Embryonic facial prominence (tissue), 1 donor: ENCODE measurements around the gene GBA2.

ENCODE experiments used
- DNase-seq: peaks from one replicate; pipeline ENCODE4 v3.0.0-alpha.2; 2016; ENCODE audit errors: extremely low spot score

The GBA2 gene

GRCh38 chr9:35766997-35767396 is 18.0 kb upstream of the GBA2 start:
- no peak for DNase-seq

DNA sequence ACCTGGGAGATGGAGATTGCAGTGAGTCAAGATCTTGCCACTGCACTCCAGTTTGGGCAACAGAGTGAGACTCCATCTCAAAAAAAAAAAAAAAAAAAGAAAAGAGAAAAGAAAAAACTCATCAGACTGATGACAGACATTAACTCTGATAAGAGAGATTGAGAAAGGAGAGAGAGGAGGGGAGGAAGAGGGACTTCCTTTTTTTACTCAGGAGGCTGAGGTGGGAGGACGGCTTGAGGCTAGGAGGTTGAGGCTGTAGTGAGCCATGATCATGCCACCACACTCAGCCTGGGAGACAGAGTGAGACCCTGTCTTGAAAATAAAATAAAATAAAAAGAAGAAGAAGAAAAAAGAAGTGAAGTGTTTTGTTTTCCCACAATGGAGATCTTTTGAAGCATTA is 14.8 kb upstream of the GBA2 start:
- no peak for DNase-seq

DNA sequence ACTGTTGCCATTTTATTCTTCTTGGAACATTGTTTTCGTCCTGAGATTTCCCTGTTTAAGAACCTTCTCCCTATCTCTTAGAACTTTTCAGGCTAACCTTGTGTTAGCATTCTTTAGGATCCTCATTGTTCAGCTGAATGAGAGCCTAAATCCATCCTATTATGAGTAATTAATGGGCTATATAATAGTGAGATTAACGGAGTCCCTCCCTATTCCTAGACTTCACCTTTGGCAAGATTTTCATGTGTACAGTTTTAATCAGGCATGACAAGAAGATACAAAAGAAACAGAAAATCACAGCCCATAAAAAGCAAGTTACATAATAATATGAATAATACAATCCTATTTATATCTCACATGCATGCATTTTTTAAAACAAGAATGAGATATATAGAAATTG is 14.2 kb upstream of the GBA2 start:
- no peak for DNase-seq

DNA sequence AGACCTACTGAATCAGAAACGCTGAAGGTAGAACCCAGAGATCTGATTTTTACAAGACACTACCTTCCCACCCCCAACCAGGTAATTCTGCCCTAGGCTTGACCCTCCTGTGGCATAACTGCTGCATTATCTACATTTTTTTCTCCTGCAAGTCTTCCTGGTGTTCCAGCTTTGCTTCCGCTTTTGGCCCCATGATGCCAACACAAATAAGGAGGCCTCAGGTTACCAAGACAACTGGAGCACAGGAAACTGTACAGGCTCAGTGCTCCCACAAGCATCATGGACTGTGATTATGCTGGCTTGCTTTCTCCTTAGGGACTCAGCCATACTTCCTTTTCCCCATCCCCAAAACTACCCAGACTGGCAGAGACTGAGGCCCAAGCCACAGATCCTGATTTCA is 11.6 kb upstream of the GBA2 start:
- no peak for DNase-seq

DNA sequence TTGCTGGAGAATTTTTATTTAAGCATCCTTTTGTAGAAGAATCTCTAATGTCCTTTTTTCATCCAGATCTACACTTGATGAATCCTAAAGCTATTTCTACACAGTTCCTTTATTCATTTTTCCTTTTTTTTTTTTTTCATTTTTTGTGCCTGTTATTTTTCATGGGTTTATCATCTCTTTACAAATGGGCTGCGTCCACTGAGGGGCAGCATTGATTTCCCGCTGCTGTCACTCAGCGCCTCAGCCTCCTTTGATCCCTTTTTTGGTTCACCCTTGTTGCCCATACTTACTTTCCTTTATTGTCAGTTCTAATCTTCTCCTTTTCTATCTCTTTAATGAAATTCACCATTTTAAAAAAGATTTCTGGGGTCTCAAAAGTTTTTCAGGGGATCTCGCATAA is 10.8 kb upstream of the GBA2 start:
- no peak for DNase-seq

- DNase-seq = no peak
These were observed 9.5 kb upstream of the GBA2 start for GRCh38 chr9:35758475-35759050.

- DNase-seq = no peak
These were observed 8.9 kb upstream of the GBA2 start for GRCh38 chr9:35757892-35758275.

DNA sequence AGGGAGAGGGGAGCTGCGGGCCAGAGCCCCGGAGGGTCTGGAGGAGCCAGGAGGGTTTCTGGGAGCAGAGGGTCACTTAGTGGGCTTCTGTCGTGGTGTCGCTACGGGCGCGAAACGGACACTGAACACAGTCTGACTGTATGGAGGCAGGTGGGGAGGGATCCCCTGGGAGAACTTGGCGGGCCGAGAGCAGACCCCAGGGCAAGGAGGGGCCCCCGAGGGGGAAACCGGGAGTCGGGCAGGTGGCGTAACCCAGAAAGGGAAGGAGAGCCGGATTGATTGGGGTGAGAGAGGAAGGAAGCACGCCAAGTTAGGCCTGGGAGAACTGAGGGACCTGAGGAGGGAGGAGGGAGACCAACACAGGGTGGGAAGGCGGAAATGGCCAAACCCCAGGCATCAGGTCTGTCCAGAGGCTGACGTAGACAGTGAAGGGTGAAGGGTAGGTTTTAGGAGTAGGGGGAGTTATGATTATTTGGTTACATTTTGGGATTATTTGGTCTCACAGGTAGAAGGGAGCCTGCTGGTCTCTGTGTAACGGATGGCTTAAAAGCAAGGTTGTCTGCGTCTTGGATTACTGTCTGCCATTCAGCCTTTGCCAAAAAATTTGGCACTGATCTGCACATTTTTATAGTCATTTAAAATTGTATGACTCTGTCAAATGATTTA is 8.3 kb upstream of the GBA2 start:
- no peak for DNase-seq

DNA sequence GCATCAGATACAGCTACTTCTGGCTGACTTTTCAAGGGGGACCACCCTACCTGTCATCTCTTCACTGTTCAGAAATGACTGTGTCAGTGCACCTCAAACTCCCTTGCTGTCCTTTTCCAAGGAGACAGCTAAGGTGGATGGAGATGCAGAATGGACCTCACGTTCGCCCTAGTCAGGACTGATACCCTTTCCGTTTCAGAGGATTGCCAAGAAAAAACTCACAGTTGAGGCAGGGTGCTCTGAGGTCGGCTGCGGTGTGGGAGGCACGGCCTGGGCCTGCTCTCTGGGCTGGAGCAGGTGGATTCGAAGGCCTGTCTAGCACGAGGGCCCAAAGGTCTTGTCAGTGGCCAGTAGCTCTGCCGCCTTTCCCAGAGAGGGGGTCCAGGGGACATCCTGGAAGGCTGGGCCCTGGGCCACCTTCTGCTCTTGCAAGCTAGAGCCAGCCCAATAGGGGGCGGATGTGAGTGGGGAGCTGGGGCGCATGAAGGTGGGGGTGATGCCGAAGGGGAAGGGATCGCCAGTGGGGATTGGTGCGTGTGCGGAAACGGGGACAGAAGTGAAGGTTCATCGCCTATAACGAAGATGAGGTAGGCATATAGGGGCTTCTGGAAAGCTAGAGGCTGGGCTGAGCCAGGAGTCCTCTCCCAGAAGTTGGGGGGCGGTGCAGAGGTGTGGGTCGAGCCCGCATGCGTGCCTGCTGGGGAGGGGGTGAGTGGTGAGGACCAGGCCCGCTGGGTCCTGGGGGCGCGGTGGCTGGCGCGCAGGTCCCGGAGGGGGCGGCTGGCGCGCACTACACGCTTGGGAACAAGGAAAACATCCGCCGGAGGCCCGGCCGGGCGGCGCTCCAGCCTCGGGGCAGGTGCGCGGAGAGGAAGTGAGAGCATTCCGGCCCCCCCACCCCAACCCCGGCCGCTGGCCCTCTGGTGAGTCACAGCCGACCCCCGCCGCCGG is 7.5 kb upstream of the GBA2 start:
- DNase-seq = no peak

DNA sequence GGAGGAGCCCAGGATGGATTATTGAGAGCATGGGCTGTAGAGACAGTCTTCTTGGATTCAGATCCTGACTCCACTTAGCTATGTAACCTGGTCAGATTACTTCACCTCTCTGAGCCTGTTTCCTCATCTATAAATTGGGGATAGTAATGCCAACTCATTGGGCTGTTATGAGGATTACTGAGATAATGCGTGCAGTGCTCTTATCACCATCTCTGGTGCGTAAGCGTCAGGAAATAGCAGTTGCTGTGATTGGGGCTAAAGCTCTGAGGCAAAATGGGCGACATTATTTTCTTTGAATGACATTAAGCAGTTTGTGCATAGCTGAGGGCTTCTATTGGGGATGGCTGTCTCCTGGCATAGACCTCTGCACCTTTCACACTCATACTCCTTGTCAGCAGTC is 6.0 kb upstream of the GBA2 start:
- DNase-seq = no peak

DNA sequence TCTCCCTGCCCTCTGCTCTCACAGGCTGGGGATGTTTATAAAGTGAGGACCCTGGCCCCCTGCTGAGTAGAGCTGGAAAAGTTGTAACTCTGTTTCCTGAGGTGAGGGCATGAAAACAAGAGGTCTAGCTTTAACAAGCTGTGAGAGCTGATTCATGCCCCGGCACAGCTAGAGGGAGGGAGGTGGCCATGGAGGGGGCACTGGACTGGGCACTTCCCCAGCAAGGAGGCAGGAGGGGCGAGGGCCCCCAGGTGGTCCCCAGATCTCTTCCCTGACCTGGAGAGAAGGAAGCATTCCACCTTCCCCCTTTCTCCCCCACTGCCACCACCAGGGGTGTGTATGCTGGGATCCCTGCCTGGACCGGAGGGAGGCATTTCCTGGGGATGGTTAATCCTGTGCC is 5.2 kb upstream of the GBA2 start, which contains the start of gene MSMP:
MSMP (minus strand) TSS at position 13 of the 400 bp plus-strand sequence. CDS start 147 bp downstream, outside the sequence.
- no peak for DNase-seq

DNA sequence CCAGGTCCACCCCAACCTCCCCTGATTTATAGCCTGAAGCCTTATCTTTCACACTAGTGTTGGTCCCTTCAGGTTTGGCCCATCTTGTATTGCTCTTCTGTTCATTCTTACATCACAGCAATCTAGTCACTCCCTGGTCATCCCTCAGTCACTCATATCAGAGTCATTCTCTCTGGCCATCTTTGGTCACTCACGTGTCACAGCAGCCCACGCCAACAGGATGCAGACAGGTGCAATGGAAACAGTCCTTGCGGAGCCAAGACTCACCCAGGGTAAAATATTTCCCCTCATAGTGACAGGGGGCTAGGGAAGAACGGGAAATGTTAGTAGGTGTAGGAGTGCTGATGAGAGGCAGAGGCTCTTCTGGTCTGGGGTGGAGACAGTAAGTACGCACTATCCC is 4.4 kb upstream of the GBA2 start:
- DNase-seq = no peak

DNA sequence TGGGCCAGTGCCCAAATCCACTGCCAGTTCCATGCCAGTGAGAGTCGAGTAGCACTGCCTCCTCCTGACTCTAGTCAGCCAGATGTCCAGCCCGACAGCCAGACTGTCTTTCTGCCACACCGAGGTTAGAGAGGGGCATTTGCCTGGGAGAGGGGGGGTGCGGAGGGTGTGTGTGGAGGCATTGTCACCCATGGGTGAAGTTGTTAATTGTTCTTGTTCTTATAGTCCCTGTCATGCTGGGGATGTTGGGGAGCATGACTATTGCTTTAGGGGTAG is 1.2 kb upstream of the GBA2 start:
- no peak for DNase-seq

- no peak for DNase-seq
These were observed 657 bp upstream of the GBA2 start for GRCh38 chr9:35749515-35750255.

GRCh38 chr9:35748242-35748857 is 678 bp downstream of the GBA2 start:
- no peak for DNase-seq

- no peak for DNase-seq
These were observed 2.4 kb downstream of the GBA2 start for GRCh38 chr9:35746583-35746982.

- DNase-seq = no peak
These were observed 3.5 kb downstream of the GBA2 start for GRCh38 chr9:35745569-35745968.

DNA sequence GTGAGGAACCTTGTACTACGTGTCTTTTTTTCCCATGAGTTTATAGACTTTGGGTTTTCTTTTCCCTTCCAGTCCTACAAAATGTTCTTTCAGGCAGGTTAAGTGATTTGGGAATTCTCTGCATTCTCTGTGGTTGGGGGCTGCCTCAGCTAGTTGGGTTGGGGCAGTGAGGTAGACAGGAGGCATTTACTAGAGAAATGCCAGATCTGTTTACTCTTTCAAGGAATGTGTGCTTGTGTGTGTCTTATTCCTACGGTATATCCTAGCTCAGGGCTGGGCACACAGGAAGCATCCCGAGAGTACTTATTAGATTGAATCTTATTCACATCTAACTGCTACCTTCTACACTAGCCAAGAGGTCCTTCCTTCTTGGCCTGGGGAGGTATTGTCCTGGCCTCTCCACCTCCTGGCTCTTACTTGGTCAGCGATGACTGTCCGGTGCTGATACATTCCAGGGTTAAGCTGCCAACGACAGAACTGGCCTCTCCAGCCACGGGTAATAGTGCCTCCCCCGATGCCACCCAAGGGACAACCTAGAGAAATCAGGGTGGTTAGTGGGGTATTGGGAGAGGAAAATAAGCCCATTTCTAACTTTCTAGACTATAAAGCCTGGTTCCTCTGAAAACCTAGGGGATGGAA is 5.0 kb downstream of the GBA2 start:
- DNase-seq = no peak

DNA sequence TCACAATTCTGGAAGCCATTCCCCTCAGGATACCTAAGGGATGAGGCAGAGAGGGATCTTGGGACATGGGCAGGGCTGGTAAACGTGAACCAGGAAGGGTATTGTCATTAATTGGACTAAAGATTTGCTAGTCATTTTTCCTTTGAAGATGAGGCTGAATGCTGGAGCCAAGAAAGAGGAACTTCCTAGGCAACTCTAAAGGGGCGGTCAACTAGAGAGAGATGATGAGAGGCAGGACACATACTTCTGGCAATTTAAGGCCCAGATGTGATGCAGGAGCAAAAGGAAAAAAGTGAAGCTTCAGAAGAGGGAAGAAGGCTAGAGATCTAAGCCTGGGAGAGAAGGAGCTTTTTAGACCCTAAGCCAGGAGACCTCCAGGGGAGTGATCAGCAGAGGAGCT is 5.6 kb downstream of the GBA2 start:
- DNase-seq = no peak

DNA sequence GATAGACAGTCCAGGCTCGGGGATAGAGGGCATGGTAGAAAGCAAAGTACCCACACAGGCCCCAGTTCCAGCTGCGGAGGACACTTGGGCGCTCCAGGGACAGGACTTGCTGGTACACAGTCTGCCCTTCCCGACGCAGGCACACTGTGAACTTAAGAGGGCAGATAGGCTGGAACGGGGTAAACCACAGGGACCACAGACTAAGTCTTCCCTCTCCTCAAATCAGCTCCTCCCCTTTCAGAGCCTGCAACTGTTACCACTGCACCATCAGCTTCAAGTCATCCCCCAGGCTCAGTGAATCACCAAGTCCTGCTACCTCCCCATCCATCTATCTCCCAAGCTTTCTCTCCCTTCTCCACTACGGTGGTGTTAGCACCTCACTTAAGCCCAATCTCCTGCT is 7.3 kb downstream of the GBA2 start:
- DNase-seq = no peak

- no peak for DNase-seq
These were observed 8.8 kb downstream of the GBA2 start for GRCh38 chr9:35740243-35740642.
